Stimulated activated naive CD4-positive, alpha-beta T cell (primary cell): Measurements from ENCODE around the gene SCARF2.
A peak's percentile ranks its signal among the peaks of the same experiment; 100 is the strongest.
"Not testable (repeated sequence)": the region's sequence is repeated elsewhere in the genome, so short reads cannot be mapped to it uniquely, and the experiment has no call there.

Source experiments
- DNase-seq, 6 experiments: peaks; one replicate each; lab custom pipeline; 2025; lab: John Stamatoyannopoulos, UW

Gene SCARF2

GRCh38 chr22:20463324-20464095, 25.9 kb upstream of the SCARF2 start:
- peak in 5 of 6 experiments; percentile 3 to 76 (median 63) for DNase-seq

GRCh38 chr22:20459862-20460261, 22.2 kb upstream of the SCARF2 start:
- DNase-seq: no peak

GRCh38 chr22:20459152-20459542, 21.5 kb upstream of the SCARF2 start:
- no peak for DNase-seq

GRCh38 chr22:20458530-20459151, 21.0 kb upstream of the SCARF2 start:
- no peak for DNase-seq

DNA sequence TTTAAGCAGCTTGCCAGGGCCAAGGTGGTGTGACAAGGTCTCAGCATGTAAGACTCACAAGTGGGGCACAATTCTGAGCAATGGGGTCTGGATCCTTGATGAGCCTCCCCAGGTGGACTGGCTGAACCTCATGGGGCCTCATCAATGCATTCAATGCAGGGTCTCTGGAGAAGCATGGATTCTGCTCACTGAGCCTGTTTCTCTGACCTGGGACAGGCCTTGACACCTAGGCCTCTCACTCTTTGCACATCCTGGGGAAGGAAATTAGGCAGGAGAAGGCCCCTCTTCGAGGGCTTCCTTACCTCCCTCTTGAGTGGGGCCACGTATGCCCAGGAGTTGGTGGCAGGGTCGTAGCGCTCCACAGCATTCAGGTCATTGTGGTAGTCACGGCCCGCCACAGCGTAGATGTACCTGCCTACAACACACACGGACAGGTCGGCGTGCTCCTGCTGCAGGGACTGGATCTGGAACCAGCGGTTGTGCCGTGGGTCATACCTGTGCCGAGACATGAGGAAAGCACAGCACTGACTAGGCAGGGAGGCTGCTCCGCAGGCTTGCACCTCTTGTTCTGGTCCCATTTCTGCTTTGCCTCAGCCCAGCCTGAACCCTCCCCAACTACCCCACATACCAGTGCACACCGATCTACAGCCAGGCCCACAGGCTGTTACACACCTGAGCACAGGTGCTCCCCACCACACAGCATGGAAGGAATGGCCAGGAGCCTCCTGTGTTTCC, 20.0 kb upstream of the SCARF2 start:
- DNase-seq: no peak

- DNase-seq: no peak
These were observed 19.1 kb upstream of the SCARF2 start for GRCh38 chr22:20456722-20457076.

- DNase-seq: peak; percentile 51 to 73 (median 67)
These were observed 18.6 kb upstream of the SCARF2 start for GRCh38 chr22:20456064-20456721.

GRCh38 chr22:20455709-20456063, 18.1 kb upstream of the SCARF2 start:
- no peak for DNase-seq

GRCh38 chr22:20453222-20453621, 15.6 kb upstream of the SCARF2 start:
- DNase-seq: no peak

DNA sequence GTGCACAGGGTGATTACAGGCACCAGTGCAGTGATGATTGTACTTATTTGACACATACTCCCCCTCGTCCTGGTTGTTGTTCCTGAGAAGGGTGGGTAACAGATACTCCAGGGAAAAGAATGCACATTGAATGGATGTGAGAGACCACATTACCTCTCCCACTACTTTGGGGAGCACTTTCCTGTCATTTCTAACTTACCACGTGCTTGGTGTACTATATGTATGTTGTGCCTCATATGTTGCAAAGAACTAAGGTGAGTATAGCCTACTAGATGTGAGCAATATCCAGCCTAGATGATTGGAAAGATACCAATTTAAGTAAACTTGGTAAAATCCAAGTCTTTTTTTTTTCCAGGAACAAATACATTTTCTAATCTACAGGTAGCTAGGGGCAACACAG, 14.3 kb upstream of the SCARF2 start:
- no peak for DNase-seq

DNA sequence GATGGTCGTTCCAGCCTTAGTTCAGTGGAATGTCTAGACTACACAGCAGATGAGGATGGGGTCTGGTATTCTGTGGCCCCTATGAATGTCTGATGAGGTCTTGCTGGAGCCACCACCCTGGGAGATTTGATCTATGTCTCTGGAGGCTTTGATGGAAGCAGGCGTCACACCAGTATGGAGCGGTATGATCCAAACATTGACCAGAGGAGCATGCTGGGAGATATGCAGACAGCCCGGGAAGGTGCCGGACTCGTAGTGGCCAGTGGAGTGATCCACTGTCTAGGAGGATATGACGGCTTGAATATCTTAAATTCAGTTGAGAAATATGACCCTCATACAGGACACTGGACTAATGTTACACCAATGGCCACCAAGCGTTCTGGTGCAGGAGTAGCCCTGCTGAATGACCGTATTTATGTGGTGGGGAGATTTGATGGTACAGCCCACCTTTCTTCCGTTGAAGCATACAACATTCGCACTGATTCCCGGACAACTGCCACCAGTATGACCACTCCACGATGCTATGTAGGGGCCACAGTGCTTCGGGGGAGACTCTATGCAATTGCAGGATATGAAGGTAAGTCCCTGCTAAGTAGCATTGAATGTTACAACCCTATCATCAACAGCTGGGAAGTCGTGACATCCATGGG, 13.6 kb upstream of the SCARF2 start:
- not testable (repeated sequence) for DNase-seq

DNA sequence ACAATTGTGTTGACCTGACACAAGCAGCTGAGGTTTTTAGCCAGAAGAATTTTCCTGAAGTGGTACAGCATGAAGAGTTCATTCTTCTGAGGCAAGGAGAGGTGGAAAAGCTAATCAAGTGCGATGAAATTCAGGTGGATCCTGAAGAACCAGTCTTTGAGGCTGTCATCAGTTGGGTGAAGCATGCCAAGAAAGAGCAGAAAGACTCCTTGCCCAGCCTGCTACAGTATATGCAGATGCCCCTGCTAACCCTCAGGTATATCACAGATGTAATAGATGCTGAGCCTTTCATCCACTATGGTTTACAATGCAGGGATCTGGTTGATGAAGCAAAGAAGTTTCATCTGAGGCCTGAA, 12.9 kb upstream of the SCARF2 start:
- DNase-seq: no peak

GRCh38 chr22:20449819-20450550, 12.4 kb upstream of the SCARF2 start:
- no peak for DNase-seq

DNA sequence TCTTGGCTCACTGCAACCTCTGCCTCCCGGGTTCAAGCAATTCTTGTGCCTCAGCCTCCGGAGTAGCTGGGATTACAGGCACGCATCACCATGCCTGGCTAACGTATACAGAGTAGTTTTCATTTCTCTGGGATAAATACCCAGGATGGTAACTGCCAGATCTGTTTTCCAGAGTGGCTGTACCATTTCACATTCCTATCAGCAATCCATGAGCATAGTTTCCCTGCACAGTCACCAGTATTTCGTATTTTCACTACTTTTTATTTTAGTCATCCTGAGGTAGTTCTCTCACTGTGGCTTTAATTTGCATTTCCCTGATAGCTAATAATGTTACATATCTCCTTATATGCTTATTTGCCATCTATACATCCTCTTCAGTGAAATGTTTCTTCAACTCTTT, 11.0 kb upstream of the SCARF2 start:
- no peak for DNase-seq

DNA sequence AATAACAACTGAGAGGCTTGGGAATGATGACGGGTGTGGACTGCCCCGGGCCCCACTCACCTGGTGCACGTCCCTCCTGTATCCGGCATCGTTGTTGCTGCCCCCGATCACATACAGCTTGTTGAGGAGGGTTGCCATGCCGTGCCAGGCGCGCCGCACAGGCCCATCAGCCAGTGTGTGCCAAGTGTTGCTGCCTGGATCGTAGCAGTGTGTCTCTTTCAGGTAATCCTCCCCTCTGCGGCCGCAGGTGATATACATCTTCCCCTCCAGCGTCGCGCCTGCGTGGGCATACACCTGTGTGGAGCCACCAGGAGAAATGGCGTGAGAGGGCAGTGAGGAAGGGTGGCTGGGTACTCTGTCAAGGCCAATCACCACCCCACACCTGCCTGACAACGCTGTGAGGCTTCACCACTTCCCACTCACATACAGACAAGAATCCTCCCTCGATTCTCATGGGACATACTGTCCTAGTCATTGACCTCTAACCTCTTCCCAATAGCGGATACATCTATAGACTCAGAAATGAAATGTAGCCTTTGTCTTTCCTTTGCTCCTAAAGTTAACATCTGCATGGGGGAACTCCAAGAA, 8.9 kb upstream of the SCARF2 start:
- DNase-seq: no peak

- no peak for DNase-seq
These were observed 6.7 kb upstream of the SCARF2 start for GRCh38 chr22:20444325-20444724.

GRCh38 chr22:20442485-20443284, 5.1 kb upstream of the SCARF2 start:
- no peak for DNase-seq

DNA sequence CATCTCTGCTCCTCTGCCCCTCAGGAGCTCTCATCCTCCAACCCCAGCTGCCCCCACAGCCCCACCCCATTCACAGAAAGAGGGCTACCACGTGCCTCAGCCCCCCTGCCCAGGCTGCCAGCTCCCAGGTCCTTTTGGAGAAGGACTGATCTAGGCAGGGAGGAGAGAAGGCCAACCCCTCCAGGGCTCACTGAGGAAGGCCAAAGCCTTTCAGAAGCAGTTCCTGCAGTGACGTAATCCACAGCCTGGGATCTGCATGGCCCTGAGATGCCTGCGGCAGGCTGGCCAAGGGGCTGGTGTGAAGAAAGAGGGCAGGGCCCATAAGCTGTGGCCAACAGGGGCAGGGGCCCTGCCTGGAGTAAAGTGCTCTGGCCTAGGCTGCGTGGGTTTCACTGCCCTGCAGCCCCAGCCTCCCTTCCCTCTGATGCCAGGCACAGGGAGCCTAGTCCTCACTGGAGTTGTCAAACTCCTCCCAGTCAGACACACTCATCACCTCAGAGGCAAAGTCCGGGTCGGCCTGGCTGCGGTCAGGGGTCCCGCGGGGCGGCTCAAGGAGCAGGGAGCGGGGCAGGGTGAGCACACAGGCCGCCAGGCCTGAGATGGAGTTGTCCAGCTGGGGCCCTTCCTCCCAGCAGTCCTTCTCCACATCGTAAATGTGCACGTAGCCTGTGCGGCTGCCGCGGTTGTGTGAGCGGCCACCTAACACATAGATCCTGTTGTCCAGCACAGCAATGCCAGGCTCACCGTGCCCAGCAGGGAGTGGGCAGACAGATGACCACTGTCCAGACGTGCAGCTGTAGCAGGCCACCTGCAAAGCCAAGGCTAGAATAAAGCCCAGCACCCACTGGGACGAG, 4.2 kb upstream of the SCARF2 start:
- DNase-seq: no peak
